Body of pancreas (tissue), 4 donors: ENCODE results near the gene AKR1C8.

Experiments used
- POLR2A ChIP-seq, 3 donors: fragments of 450-650 bp; IDR thresholded peaks; one replicate each; pipeline ENCODE4 v1.6.1; 2016; ENCODE audit warnings: antibody characterized with exemption in 3 of 3, mild to moderate bottlenecking in 2 of 3
- TF ChIP-seq, protein P1 (sequence below), 7 experiments: fragments of 450-650 bp in 4 of 7; fragments of 200-600 bp in 3 of 7; sonication (generic) in 3 of 7; IDR thresholded peaks; one replicate each; pipeline ENCODE4 v1.5.1; 2016 to 2019; ENCODE audit warnings: antibody characterized with exemption in 7 of 7

DNA sequence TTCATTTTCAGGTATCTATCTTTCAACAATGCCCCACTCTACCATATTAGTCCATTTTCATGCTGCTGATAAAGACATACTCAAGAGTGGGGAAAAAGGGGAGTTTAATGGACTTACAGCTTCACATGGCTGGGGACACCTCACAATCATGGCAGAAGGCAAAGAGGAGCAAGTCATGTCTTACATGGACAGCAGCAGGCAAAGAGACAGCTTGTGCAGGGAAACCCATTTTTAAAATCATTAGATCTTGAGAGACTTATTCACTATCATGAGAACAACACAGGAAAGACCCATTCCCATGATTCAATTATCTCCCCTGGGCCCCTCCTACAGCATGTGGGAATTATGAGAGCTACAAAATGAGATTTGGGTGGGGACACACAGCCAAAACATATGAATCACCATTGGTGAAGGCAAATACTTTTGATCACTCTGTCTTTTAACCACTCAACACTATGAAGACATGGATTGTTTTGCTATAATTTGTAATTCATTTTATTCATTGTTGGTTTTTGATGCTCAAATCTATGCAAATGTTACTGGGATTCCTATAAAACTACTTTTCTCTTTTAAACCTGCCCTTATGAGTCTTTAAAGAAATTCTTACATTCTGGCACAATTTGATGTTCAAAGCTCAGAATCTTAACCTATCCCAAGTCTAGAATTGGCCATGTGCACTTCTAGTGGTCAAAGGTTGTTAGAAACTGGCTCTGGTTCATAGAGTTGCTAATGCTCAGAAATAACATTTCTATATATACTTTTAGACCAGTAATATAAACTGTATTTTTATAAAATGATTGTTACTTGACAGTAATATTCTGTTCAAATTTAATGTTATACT, 27.0 kb upstream of the AKR1C8 start:
- TF ChIP-seq, protein P1, sequence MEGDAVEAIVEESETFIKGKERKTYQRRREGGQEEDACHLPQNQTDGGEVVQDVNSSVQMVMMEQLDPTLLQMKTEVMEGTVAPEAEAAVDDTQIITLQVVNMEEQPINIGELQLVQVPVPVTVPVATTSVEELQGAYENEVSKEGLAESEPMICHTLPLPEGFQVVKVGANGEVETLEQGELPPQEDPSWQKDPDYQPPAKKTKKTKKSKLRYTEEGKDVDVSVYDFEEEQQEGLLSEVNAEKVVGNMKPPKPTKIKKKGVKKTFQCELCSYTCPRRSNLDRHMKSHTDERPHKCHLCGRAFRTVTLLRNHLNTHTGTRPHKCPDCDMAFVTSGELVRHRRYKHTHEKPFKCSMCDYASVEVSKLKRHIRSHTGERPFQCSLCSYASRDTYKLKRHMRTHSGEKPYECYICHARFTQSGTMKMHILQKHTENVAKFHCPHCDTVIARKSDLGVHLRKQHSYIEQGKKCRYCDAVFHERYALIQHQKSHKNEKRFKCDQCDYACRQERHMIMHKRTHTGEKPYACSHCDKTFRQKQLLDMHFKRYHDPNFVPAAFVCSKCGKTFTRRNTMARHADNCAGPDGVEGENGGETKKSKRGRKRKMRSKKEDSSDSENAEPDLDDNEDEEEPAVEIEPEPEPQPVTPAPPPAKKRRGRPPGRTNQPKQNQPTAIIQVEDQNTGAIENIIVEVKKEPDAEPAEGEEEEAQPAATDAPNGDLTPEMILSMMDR (IDR thresholded peaks at IDR 0.05), result no peak
- TF ChIP-seq POLR2A (IDR thresholded peaks at IDR 0.05), result no peak
